Stimulated activated CD4-positive, alpha-beta T cell treated with anti-CD3 and anti-CD28 coated beads, Interleukin-2, amount 100 ng/mL, for 4 hours (primary cell): ENCODE measurements around the gene RAB11FIP3.

Experiments
- DNase-seq: peaks from one replicate; pipeline ENCODE4 v3.0.0-alpha.2; 2020; ENCODE audit warnings: low read depth

Gene RAB11FIP3

GRCh38 chr16:554640-555365 lies 129.4 kb downstream of the RAB11FIP3 start:
- DNase-seq: no peak

- DNase-seq: no peak
Observed at GRCh38 chr16:555528-556473, 130.4 kb downstream of the RAB11FIP3 start.

GRCh38 chr16:556474-557173 lies 131.2 kb downstream of the RAB11FIP3 start:
- no peak for DNase-seq

- no peak for DNase-seq
Observed at GRCh38 chr16:557463-558297, 132.2 kb downstream of the RAB11FIP3 start.

GRCh38 chr16:558298-559020 lies 133.0 kb downstream of the RAB11FIP3 start:
- no peak for DNase-seq

- no peak for DNase-seq
Observed at GRCh38 chr16:559021-559380, 133.6 kb downstream of the RAB11FIP3 start.

GRCh38 chr16:559411-560203 lies 134.2 kb downstream of the RAB11FIP3 start:
- DNase-seq: no peak

- DNase-seq: no peak
Observed at GRCh38 chr16:560204-560700, 134.8 kb downstream of the RAB11FIP3 start, which contains the start of gene PRR35. Gene PRR35, plus strand, starts transcription at chr16:560394. Its CDS starts 2,901 bp downstream, at chr16:563295.

GRCh38 chr16:560701-561412 lies 135.4 kb downstream of the RAB11FIP3 start:
- no peak for DNase-seq

GRCh38 chr16:561413-561794 lies 136.0 kb downstream of the RAB11FIP3 start:
- DNase-seq: no peak

- DNase-seq: no peak
Observed at GRCh38 chr16:561957-562938, 136.8 kb downstream of the RAB11FIP3 start.

- no peak for DNase-seq
Observed at GRCh38 chr16:563072-563644, 137.7 kb downstream of the RAB11FIP3 start.

- DNase-seq: no peak
Observed at GRCh38 chr16:564690-565418, 139.4 kb downstream of the RAB11FIP3 start.

GRCh38 chr16:565419-566330 lies 140.2 kb downstream of the RAB11FIP3 start:
- DNase-seq: no peak

GRCh38 chr16:566475-567372 lies 141.3 kb downstream of the RAB11FIP3 start, which contains the start of gene NHLRC4:
Gene NHLRC4, plus strand, starts transcription at chr16:567005. Its CDS starts 1,043 bp downstream, at chr16:568048.
- no peak for DNase-seq
